H9 (cell line): Measurements from ENCODE around the gene CHCHD3. TPM values are rescaled to one million over a fixed set of nuclear protein-coding genes. Genes with fewer than 3 reads are reported as not detected.

Experiments used
- DNase-seq: peaks from one replicate; pipeline ENCODE4 v3.0.0-alpha.2; 2017
- H2AFZ ChIP-seq: one replicate; pipeline ENCODE4 v1.6.1; 2013; ENCODE audit warnings: mild to moderate bottlenecking, low read length, control low read depth, moderate library complexity
- H2AK5ac ChIP-seq: 2 replicates; pipeline ENCODE4 v1.6.1; 2013; ENCODE audit warnings: low read length, control low read depth, mixed read lengths; ENCODE audit not compliant: insufficient read length
- H2BK120ac ChIP-seq: one replicate; pipeline ENCODE4 v1.6.1; 2013; ENCODE audit warnings: low read depth, mild to moderate bottlenecking, low read length, control low read depth, inconsistent platforms; ENCODE audit not compliant: poor library complexity, severe bottlenecking
- H2BK12ac ChIP-seq: 2 replicates; pipeline ENCODE4 v1.6.1; 2013; ENCODE audit warnings: low read length, control low read depth, mixed read lengths, low read depth; ENCODE audit not compliant: insufficient read length
- H2BK15ac ChIP-seq: 2 replicates; pipeline ENCODE4 v1.6.1; 2013; ENCODE audit warnings: low read depth, low read length, control low read depth
- H2BK20ac ChIP-seq: one replicate; pipeline ENCODE4 v1.6.1; 2013; ENCODE audit warnings: low read depth, mild to moderate bottlenecking, low read length, control low read depth, inconsistent platforms; ENCODE audit not compliant: poor library complexity, severe bottlenecking
- H2BK5ac ChIP-seq: 2 replicates; pipeline ENCODE4 v1.6.1; 2013; ENCODE audit warnings: low read length, control low read depth, mixed read lengths; ENCODE audit not compliant: insufficient read length
- H3K14ac ChIP-seq: 2 replicates; pipeline ENCODE4 v1.6.1; 2013; ENCODE audit warnings: low read length, control low read depth; ENCODE audit not compliant: insufficient read depth
- H3K18ac ChIP-seq: 2 replicates; pipeline ENCODE4 v1.6.1; 2013; ENCODE audit warnings: low read depth, mild to moderate bottlenecking, mixed read lengths, low read length, control low read depth; ENCODE audit not compliant: insufficient read length
- H3K23ac ChIP-seq: 2 replicates; pipeline ENCODE4 v1.6.1; 2013; ENCODE audit warnings: low read length, control low read depth, mixed read lengths, low read depth; ENCODE audit not compliant: insufficient read length
- H3K23me2 ChIP-seq: 2 replicates; pipeline ENCODE4 v1.6.1; 2013; ENCODE audit warnings: low read depth, mild to moderate bottlenecking, mixed read lengths, low read length, control low read depth; ENCODE audit not compliant: insufficient read length, poor library complexity, severe bottlenecking
- H3K27ac ChIP-seq: 2 replicates; pipeline ENCODE4 v1.5.1; 2013; ENCODE audit warnings: low read length, control low read depth, mixed read lengths, low read depth; ENCODE audit not compliant: insufficient read length
- H3K27me3 ChIP-seq: 2 replicates; pipeline ENCODE4 v1.6.1; 2013; ENCODE audit warnings: low read length, control low read depth, inconsistent platforms; ENCODE audit not compliant: insufficient read depth
- H3K4ac ChIP-seq: 2 replicates; pipeline ENCODE4 v1.6.1; 2013; ENCODE audit warnings: low read depth, mild to moderate bottlenecking, control low read depth, inconsistent platforms, low read length, moderate library complexity
- H3K4me1 ChIP-seq: 2 replicates; pipeline ENCODE4 v1.6.1; 2013; ENCODE audit warnings: low read length, control low read depth, inconsistent platforms; ENCODE audit not compliant: insufficient read depth
- H3K4me2 ChIP-seq: 2 replicates; pipeline ENCODE4 v1.6.1; 2013; ENCODE audit warnings: low read length, control low read depth, mixed read lengths; ENCODE audit not compliant: insufficient read length, insufficient read depth
- H3K56ac ChIP-seq: 2 replicates; pipeline ENCODE4 v1.6.1; 2013; ENCODE audit warnings: low read depth, mild to moderate bottlenecking, mixed read lengths, low read length, control low read depth; ENCODE audit not compliant: insufficient read length
- H3K79me1 ChIP-seq: 2 replicates; pipeline ENCODE4 v1.6.1; 2013; ENCODE audit warnings: low read depth, mild to moderate bottlenecking, moderate library complexity, low read length, control low read depth, inconsistent platforms; ENCODE audit not compliant: insufficient read depth, poor library complexity, severe bottlenecking
- H3K79me2 ChIP-seq: 2 replicates; pipeline ENCODE4 v1.6.1; 2013; ENCODE audit warnings: low read length, control low read depth, inconsistent platforms; ENCODE audit not compliant: insufficient read depth
- H3K9ac ChIP-seq: 2 replicates; pipeline ENCODE4 v1.6.1; 2013; ENCODE audit warnings: low read length, control low read depth, mixed read lengths; ENCODE audit not compliant: insufficient read length; ENCODE audit errors: extremely low read depth
- H3K9me3 ChIP-seq: one replicate; pipeline ENCODE4 v1.6.1; 2013; ENCODE audit warnings: low read depth, low read length, inconsistent platforms; ENCODE audit not compliant: control insufficient read depth
- H3T11ph ChIP-seq: one replicate; pipeline ENCODE4 v1.6.1; 2013; ENCODE audit warnings: mild to moderate bottlenecking, low read length, control low read depth, inconsistent platforms
- H4K20me1 ChIP-seq: one replicate; pipeline ENCODE4 v1.6.1; 2013; ENCODE audit not compliant: control insufficient read depth, insufficient read length, insufficient read depth
- H4K5ac ChIP-seq: 2 replicates; pipeline ENCODE4 v1.6.1; 2013; ENCODE audit warnings: low read depth, mild to moderate bottlenecking, mixed read lengths, low read length, control low read depth; ENCODE audit not compliant: insufficient read length
- H4K8ac ChIP-seq: replicated peaks from 2 replicates; pipeline ENCODE4 v1.6.1; 2013; ENCODE audit warnings: low read length, control low read depth, mixed read lengths, low read depth; ENCODE audit not compliant: insufficient read length
- H4K91ac ChIP-seq: 2 replicates; pipeline ENCODE4 v1.6.1; 2013; ENCODE audit warnings: low read depth, mild to moderate bottlenecking, moderate library complexity, mixed read lengths, low read length, control low read depth; ENCODE audit not compliant: insufficient read length
- H3K27ac Mint-ChIP-seq, 3 experiments: 2 replicates in 2 of 3; 3 replicates in 1 of 3; pipeline ENCODE4 v1.8.0; 2020 to 2021; ENCODE audit warnings: mixed read lengths in 3 of 3, mild to moderate bottlenecking in 1 of 3, moderate library complexity in 1 of 3
- H3K27me3 Mint-ChIP-seq: 2 replicates; pipeline ENCODE4 v1.8.0; 2021; ENCODE audit warnings: low read depth, mild to moderate bottlenecking, moderate library complexity, mixed read lengths
- H3K36me3 Mint-ChIP-seq, 3 experiments: 2 replicates in 2 of 3; 3 replicates in 1 of 3; pipeline ENCODE4 v1.8.0; 2020 to 2021; ENCODE audit warnings: low read depth in 3 of 3, mixed read lengths in 3 of 3; ENCODE audit not compliant: insufficient read depth in 1 of 3
- H3K4me1 Mint-ChIP-seq, 2 experiments: 2 replicates each; pipeline ENCODE4 v1.8.0; 2020; ENCODE audit warnings: mixed read lengths in 2 of 2
- H3K4me3 Mint-ChIP-seq, 2 experiments: 2 replicates in 1 of 2; 3 replicates in 1 of 2; pipeline ENCODE4 v1.8.0; 2020 to 2021; ENCODE audit warnings: mild to moderate bottlenecking in 2 of 2, mixed read lengths in 2 of 2, moderate library complexity in 1 of 2
- H3K9me3 Mint-ChIP-seq, 2 experiments: 2 replicates in 1 of 2; 3 replicates in 1 of 2; pipeline ENCODE4 v1.8.0; 2020; ENCODE audit warnings: mild to moderate bottlenecking in 2 of 2, mixed read lengths in 2 of 2, moderate library complexity in 1 of 2
- WGBS: extraction: QIAGEN DNeasy Blood & Tissue Kit; methylation state at CpG from one replicate; pipeline ENCODE4 v1.1.7; 2013; ENCODE audit warnings: missing lambda C conversion rate, low lambda C conversion rate, mixed read lengths; ENCODE audit not compliant: insufficient read length; ENCODE audit errors: extremely low coverage; 5-methylcytosine and 5-hydroxymethylcytosine counted together
- total RNA-seq: library from RNA; stranded (reverse); gene quantifications from 2 replicates; pipeline ENCODE4 v1.2.1, GENCODE V29; 2021
- TF ChIP-seq, protein P1 (sequence below): fragments of 200-600 bp; sonication (generic); conservative IDR thresholded peaks from 3 replicates; pipeline ENCODE4 v1.8.0; 2021; ENCODE audit warnings: antibody characterized with exemption, mild to moderate bottlenecking

CHCHD3 gene
- total RNA-seq, 1 experiment from 2014 or later = 104 TPM

DNA sequence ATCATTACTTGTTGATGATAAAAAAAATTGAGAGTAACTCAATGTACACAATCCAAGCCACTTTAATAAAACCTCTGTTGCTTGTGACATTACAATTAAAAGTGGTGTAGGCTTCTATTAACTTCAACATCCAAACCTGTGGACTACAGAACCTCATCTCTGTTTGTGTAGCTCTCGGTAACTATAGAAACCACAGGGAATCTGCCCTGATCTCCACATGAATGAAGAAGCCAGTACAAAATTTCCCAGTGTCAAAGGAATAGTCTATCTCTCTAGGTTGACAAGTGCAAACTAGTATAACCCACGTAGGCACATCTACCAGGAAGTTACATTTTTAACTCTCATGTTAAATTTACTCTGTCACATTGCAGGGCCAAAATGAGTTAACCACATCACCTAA lies 204.3 kb downstream of the CHCHD3 start:
- no peak overlapping the region for H3K27ac ChIP-seq
- H3K23ac ChIP-seq = no peak overlapping the region

More for the DNA sequence above, 204.3 kb downstream of the CHCHD3 start:
- no peak overlapping the region for H3K18ac ChIP-seq
- no peaks in the 10 kb centered on the region for H3K9me3 Mint-ChIP-seq
- H2BK20ac ChIP-seq = no peak overlapping the region
- H3K27me3 Mint-ChIP-seq = no peaks in the 10 kb centered on the region
- TF ChIP-seq, protein P1, sequence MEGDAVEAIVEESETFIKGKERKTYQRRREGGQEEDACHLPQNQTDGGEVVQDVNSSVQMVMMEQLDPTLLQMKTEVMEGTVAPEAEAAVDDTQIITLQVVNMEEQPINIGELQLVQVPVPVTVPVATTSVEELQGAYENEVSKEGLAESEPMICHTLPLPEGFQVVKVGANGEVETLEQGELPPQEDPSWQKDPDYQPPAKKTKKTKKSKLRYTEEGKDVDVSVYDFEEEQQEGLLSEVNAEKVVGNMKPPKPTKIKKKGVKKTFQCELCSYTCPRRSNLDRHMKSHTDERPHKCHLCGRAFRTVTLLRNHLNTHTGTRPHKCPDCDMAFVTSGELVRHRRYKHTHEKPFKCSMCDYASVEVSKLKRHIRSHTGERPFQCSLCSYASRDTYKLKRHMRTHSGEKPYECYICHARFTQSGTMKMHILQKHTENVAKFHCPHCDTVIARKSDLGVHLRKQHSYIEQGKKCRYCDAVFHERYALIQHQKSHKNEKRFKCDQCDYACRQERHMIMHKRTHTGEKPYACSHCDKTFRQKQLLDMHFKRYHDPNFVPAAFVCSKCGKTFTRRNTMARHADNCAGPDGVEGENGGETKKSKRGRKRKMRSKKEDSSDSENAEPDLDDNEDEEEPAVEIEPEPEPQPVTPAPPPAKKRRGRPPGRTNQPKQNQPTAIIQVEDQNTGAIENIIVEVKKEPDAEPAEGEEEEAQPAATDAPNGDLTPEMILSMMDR = no peak
- H3K23me2 ChIP-seq = no peaks in the 10 kb centered on the region
- H2BK5ac ChIP-seq = no peak overlapping the region
- H2BK15ac ChIP-seq = no peak overlapping the region
- H3K9me3 ChIP-seq = no peaks in the 10 kb centered on the region
- H3K4me1 ChIP-seq = peaks cover 2% of the 10 kb centered on the region; the same call in 1 of the 2 replicates
- H4K8ac ChIP-seq = no peak overlapping the region
- H4K20me1 ChIP-seq = no peaks in the 10 kb centered on the region
- H3K4ac ChIP-seq = no peak overlapping the region
- H3K4me2 ChIP-seq = no peak overlapping the region
- no peak overlapping the region for H2BK12ac ChIP-seq
- H3T11ph ChIP-seq = no peak overlapping the region
- 0 out of 2 replicates have a peak, but pooled peaks cover 2% of the 10 kb centered on the region for H3K79me2 ChIP-seq
- H3K27me3 ChIP-seq = no peaks in the 10 kb centered on the region
- H3K79me1 ChIP-seq = no peaks in the 10 kb centered on the region
- H4K5ac ChIP-seq = no peak overlapping the region
- whole genome bisulfite sequencing = no CpG with 5 or more reads among the region's 2 CpGs
- DNase-seq = no peak
- H3K36me3 Mint-ChIP-seq = no peaks in the 10 kb centered on the region; a peak in 1 of 7 replicates
- H3K4me3 Mint-ChIP-seq = no peak overlapping the region
- H3K9ac ChIP-seq = no peak overlapping the region
- no peak overlapping the region for H2AK5ac ChIP-seq
- H2AFZ ChIP-seq = no peak overlapping the region
- H2BK120ac ChIP-seq = no peak overlapping the region
- H3K56ac ChIP-seq = no peak overlapping the region
- peaks cover 30 to 35% of the 10 kb centered on the region in 2 experiments for H3K4me1 Mint-ChIP-seq
- no peak overlapping the region; the same call in 1 of the 2 replicates for H3K14ac ChIP-seq
- H4K91ac ChIP-seq = no peak overlapping the region
- H3K27ac Mint-ChIP-seq = peak overlapping the region in 1 of 3 experiments; percentile 39; a peak in 2 of 7 replicates
